HG03558 (cell line): Measurements from ENCODE around the gene OOSP1.
"Not testable (repeated sequence)": the region's sequence is repeated elsewhere in the genome, so short reads cannot be mapped to it uniquely, and the experiment has no call there.

Source experiments
- ATAC-seq: cut with Tn5 transposase; IDR thresholded peaks from one replicate; pipeline ENCODE4 v1.9.1; 2021; ENCODE audit warnings: moderate number of reproducible peaks; ENCODE audit not compliant: unreplicated experiment; ENCODE audit errors: extremely low read depth

The OOSP1 gene, protein sequence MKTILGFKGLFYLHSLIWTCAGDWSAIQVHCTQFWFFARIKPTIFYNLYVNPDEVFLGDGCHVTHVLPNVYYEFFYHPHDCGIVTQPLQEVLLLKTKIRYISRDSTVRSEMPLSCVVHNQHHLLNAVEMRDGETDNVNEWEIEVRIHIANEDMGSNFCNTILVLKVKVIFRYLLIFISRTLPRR

DNA sequence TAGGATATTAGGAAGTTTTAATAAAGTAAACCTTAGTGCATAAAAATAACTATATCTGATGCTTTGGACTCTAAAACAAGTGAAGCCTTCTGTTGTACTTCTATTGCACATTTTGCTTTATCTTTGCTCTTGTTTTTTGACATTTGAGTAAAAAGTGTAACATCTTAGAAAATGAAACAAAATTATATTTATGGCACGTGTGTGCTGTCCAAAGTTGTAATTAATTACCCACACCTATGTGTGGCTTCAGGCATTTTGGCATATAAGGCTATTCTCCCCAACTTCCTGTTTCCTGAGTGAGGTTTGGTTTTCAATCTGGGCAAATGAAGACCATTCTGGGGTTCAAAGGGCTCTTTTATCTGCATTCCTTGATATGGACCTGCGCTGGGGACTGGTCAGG, at the start of gene OOSP1:
OOSP1 (plus strand) TSS at position 301 of the 400 bp plus-strand sequence; CDS start at position 324, 23 bp downstream.
- ATAC-seq: no peak

DNA sequence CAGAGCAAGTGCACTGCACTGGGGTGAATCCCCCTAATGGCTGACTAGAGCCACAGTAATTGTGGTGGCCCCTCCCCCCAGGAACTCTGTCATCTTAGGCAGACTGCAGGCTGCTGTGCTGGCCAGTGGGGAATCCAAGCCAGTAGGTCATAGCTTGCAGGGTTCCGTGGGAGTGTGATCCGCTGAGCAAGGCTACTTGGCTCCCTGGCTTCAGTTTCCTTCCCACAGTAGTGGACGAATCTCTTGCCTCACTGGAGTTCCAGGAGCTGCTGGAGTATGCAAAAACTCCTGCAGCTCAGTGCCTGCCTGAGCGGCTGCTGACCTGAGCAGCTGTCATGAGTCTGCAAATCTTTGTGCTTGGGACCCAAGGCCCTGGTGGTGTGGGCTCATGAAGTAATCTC, 46.5 kb upstream of the OOSP1 start:
- ATAC-seq: no peak

DNA sequence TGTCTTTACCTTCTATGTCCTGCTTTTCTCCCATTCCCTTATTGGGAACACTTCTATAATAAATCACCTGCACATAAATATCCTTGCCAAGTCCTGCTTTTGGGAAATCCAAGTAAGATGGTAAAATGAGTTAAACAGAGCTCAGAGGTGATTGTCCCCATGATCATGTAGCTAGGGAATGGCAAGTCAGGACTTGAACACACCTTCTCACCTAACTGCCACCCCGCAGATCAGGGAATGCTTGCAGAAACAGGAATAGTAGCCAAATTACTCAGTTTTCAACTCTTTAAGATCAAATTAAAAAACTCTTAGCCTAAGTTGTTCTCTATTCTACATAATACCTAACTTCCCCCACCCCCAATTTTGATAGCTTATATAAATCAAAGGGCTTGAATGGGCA, 43.6 kb upstream of the OOSP1 start:
- ATAC-seq: no peak

DNA sequence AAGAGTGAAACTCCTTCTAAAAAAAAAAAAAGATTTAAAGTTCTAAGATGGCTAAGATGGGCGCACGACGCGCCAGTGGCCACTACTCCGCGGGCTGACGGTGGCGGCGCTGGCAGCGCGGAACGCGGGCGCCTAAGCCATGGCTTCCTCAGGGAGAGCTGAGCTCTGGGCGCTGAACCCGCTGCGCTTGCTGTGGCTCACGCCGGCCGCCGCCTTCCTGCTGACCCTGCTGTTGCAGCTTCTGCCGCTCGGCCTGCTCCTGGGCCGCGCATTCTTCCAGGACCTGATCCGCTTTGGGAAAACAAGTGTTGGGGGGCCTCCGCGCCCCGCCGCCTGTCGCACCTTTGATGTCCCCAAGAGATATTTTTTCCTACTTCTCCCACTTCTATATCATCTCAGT, 40.2 kb upstream of the OOSP1 start:
- no peak for ATAC-seq

DNA sequence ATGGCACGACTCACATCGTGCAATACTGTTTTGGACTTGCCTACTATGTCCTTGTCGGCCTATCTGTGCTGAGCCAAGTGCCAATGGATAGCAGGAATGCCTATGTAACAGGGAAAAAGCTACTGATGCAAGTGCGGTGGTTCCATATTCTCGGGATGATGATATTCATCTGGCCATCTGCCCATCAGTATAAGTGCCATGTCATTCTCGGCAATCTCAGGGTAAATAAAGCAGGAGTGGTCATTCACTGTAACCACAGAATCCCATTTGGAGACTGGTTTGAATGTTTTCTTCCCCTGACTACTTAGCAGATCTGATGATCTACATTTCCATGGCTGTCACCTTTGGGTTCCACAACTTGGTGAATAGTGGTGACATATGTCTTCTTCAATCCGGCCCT, 39.6 kb upstream of the OOSP1 start:
- no peak for ATAC-seq

DNA sequence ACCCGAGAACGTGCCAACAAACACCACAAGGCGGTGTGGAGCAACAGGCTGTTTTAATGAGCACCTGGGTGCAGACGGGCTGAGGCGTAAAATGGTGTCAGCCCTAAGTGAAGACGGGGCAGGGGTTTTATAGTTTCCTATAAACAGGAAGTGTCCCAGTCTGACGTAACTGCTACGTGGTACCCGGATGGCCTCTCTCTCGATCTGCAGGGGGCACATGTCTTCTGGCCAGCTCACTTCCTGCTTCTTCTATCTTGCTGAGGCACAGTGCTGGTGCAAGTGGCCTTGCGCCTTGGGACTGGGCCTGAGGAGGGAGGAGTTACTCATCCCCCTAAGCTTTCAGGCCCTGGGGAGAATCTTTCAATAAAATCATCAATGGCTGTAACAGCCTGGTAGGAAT, 38.7 kb upstream of the OOSP1 start:
- no peak for ATAC-seq

DNA sequence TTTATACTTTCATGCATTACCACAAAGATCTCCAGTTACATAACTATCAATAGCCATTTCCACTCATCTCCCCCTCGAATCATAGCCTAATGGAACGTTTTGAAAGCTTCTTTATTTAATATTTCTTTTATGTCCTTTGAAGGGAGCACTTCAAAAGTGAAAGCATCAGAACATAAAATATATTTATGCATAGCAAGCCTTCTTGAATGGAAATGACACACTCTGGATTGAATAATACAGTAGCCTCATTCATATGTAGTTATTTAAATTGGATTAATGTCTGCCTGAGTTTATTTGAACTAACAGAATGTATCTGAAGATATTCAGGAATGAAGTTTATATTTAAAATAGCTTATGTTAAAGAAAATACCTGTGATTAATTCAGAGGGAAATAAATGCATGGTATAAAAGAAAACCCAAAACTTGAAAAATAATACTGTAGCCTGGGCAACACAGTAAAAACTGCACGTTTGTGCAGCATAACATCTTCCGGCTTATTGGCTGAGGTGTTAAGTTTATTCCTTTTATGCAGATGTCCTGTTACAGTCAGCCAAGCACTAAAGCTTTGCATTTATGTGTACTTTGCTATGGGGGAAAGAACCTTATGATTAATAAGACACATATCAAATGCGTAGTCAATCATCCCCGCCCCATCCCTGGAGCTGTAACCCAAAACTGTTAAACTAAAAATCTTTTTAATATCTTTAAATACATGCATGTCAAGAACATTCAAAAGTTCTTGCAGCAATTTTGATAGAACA, 37.7 kb upstream of the OOSP1 start:
- ATAC-seq: no peak

DNA sequence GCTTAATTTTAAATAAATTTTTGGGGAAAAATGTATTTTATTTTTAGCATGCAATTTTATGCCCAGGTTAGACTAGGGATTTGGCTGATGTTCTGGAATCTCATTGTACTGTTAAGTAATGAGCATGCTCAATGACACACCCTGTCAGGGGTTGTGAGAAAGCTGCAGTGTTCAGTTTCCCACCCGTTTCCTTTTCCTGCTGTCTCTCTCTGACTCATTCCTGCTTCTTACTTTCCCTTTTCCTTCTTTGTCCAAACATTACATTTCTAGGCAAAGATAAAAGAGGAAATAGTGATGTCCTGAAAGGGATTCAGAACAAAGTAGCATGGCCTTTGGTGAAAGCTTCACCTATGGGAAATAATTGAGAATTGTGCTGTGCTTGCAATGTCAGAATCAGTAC, 36.9 kb upstream of the OOSP1 start:
- no peak for ATAC-seq

DNA sequence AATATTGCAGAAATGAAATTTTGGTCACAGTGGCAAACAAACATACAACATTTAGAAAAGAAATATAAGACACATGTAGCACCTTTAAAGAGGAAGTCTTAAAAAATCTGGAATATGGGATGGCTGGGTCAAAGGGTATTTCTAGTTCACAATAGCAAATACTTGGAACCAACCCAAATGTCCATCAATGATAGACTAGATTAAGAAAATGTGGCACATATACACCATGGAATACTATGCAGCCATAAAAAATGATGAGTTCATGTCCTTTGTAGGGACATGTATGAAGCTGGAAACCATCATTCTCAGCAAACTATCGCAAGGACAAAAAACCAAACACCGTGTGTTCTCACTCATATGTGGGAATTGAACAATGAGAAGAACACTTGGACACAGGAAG, 34.7 kb upstream of the OOSP1 start:
- not testable (repeated sequence) for ATAC-seq

DNA sequence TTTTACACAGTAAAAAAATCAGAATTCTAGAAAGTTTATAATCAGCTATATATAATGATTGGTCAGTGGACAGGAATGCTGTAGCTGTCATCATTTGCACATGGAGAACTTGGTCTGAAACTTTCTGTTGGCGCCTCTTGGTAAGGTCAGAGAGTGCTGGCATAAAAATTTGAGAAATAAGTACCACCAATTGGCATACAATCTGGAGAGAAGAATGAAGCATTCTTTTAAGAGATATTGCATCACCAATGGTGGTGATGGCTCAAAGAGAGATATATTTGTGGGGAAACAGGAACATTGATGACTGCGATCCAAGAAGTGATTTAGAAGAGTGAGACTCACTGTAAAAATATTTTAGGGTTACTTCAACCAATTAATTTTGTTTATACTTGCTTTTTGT, 19.8 kb upstream of the OOSP1 start:
- no peak for ATAC-seq

DNA sequence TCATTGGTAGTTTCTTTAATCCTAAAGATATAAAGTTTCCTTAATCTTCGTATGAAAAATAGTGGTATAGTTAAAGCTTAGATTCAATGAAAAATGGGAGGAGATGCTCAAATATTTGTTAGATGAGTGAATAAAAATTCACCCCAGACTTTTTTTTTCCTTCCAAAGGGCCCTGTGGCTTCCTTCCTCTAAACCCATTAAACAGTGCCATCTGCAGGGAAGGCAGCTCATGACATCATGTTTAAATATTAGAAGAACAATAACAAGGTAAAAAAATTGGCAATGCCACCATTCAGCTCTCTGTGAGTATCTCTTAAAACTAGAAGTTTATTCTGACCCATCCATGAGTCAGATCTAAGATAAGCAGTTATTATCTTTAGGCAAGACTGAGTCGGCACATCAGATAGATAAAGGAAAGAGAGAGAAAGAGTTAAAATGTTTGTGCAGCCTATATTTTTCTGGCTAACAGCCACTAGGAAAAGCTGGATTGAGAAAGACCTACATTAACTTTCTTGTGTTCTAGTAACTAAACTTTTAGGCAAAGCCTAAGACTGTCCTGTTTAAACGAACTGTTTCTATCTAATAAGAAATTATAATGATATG, 19.1 kb upstream of the OOSP1 start:
- ATAC-seq: no peak

DNA sequence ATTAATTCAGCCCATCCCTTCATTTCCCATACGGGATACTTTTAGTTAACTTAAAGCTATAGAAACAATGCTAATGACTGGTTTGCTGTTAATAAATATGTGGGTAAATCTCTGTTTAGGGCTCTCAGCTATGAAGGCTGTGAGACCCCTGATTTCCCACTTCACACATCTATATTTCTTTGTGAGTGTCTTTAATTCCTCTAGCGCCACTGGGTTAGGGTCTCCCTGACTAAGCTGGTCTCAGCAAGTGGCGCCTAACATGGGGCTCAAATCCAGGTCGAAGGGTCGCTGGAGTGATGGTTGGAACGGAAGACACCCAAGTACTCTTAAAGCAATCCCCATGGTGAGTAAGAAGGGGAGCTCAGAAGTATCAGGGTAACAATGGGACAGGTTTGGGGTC, 14.4 kb upstream of the OOSP1 start:
- no peak for ATAC-seq

DNA sequence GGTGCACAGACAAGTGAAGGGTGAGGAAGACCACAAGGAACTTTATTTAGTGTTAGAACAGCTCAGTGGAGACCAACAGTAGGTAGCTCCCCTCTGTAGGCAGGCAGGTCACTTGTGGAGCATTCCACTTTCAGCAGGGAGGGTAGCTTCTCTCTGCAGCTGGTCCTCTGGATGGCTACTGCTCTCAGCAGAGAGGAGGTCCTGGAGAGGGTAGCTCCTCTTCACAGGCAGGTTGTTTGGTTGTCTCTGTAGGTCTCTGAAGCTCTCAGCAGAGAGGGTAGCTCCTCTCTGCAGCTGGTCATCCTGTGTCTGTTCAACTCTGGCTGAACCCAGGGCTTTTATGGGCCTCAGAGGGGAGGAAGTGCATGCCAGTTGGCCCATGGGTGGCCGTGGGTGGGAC, 6.5 kb upstream of the OOSP1 start:
- ATAC-seq: no peak

DNA sequence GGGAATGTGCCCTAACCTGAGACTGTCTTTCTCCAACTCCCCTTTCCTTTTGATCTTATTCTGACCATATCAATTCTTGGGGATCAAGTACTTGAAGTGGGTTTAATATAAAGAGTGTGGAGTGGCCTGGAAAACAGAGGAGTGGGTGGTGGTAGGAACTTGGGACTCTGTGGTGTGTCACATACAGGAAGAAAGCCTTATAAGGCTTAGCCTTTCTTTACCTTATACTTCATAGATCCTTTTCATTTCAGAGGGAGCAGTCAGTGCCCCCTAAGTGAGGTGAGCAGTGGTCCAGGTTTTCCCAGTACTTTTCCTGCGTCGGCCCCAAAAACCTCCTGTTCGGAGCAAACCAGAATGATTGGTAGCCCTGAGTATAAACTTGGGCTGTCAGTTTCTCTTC, 486 bp downstream of the OOSP1 start:
- no peak for ATAC-seq

DNA sequence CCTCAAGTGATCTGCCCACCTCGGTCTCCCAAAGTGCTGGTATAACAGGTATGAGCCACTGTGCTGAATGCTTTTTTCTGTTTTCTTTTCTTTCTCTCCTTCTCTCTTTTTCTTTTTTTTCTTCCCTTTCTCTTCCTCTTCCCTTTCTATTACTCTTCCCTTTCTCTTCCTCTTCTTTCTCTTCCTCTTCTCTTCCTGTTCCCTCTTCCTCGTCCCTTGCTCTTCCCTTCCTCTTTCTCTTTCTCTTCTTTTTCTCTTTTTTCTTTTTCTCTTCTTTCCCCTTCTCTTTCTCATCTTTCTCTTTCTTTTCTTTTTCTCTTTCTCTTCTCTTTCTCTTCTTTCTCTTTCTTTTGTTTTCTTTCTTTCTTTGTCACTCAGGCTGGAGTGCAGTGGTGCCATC, 1.2 kb downstream of the OOSP1 start:
- no peak for ATAC-seq

DNA sequence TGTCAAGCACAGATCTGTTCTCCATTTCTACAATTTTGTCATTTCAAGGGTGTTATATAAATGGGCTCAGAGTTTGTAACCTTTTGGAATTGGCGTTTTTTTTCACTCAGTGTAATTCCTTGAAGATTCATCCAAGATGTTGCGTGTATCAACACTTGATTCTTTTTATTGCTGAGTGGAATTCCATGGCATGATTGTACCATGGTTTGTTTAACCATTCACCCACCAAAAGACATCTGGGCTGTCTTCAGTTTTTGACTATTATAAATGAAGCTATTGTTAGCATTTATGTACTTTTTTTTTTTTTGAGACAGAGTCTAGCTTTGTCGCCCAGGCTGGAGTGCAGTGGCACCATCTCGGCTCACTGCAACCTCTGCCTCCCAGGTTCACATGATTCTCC, 2.9 kb downstream of the OOSP1 start:
- no peak for ATAC-seq

DNA sequence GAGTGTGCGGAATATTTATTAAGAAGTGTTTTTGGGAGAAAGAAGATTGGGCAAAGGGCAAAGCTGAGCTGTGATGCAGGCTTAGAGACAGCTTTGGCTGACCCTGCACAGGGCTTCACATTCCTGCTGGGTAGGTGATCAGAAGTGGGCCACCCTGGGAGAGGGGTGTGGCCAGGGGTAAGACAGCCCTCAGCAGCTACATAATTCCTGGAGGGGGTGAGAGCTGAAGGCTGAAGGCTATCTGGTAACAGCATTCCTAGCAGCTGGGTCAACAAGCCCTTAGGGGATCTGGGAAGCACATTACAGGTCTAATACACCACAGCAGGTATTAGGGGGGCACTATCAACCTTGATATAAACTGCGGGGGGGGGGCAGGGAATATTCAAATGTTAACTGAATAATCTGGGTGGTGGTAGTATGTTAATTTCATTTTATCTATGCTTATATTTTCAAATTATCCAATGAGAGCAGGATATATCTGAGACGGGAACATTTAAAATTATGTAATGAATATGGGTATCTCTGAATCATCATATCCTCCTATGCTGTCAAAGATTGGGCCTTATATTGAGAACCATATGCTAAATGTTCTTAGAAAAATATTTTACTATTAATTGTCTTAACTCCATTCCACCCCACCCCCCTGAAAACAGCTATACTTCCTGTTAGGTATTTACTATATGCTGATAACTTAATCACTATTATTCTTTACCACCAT, 5.9 kb downstream of the OOSP1 start:
- ATAC-seq: no peak

DNA sequence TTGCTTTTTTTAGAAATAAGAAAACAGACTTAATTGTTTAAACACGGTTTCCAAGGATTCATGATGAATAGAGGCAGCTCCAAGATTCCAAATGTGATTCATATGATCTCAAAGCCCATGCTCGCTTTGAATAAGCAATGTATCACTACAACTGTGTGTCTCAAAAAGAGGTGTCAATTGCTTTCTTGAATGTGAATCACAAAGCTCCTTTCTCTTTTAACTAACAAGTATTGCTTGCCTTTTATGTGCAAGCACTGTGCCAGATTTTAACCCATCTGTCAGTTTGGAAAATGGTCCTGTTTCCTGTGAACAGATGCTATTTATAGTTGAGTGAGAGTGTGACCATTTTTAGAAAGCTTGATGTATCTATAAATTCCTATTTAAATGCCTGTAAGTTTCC, 6.5 kb downstream of the OOSP1 start:
- ATAC-seq: no peak

DNA sequence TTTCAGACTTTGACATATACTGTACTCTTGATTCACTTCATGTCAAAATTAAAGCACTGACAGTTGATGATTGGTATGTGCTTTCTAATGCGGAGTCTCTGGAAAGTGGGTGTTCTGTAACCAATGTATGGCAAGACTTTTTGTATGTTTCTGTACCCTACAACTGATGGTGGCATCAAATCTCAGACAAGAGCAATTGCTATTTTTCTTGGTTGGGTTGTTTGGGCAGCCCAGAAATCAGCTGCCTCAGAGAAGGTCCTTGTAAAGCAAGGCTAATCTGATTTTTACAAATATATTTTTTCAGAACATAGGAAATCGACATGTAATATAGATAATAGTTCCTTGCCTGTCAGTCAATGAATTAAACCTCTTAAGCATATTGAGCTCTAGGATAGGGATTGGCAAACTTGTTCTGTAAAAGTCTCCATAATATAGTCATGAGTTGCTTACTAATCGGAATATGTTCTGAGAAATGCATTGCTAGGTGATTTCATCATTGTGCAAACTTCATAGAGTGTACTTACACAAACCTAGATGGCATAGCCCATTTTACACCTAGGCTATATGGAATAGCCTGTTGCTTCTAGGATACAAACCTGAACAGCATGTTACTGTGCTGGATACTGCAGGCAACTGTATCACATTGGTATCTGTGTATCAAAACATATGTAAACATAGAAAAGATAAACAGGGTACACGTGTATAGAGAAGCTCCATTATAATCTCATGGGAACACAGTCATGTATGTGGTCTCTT, 15.4 kb downstream of the OOSP1 start:
- no peak for ATAC-seq

DNA sequence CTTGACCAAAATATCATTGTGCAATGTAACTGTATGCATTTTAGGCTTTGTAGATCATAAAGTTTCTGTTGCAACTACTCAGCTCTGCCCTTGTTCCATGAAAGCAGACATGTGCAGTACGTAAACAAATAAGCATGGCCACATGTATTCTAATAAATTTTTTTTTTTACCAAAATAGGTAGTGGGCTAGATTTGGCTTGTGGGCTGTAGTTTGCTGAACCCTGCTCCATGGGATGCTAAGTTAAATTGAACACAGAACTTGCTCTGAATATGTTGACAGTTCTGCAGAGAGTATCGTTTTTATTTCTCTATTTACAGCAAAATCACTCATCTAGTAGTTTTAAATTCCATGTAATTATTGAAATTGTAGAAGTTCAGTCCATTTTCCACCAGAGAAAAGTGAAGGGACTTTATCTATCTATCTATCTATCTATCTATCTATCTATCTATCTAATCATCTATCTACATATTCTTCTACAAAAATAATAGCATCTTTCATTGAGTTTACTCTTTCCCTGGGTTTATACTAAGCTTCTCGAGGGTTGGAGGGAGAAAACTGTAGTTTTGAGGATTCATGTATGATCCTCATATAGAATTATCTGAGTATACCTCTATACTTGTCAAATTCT, 16.1 kb downstream of the OOSP1 start:
- no peak for ATAC-seq
